Heart left ventricle (tissue), 16 donors: ENCODE results near the gene GAK. TPM values are rescaled to one million over a fixed set of nuclear protein-coding genes. Genes with fewer than 3 reads are reported as not detected.
A peak's percentile ranks its signal among the peaks of the same experiment; 100 is the strongest.

Experiments
- ATAC-seq, 4 donors: fragments of 200-7000 bp; cut with Tn5 transposase; one replicate each; pipeline ENCODE4 v1.9.1; 2020 to 2022; ENCODE audit warnings: moderate library complexity in 4 of 4, mild to moderate bottlenecking in 3 of 4, moderate number of reproducible peaks in 1 of 4
- DNase-seq, 5 donors: peaks; one replicate each; pipeline ENCODE4 v3.0.0-alpha.2; 2020
- H3K27ac ChIP-seq, 12 donors: fragments of 200-600 bp; sonication (generic) in 4 of 12; one replicate each; pipeline versions ENCODE4 v1.5.0 to v1.8.0; 2016 to 2022; ENCODE audit warnings: mild to moderate bottlenecking in 2 of 12
- H3K27me3 ChIP-seq, 9 donors: fragments of 200-600 bp; sonication (generic) in 2 of 9; one replicate each; pipeline versions ENCODE4 v1.5.1 to v1.8.0; 2016 to 2022; ENCODE audit warnings: mild to moderate bottlenecking in 3 of 9
- H3K36me3 ChIP-seq, 9 donors: fragments of 200-600 bp; sonication (generic) in 2 of 9; one replicate each; pipeline versions ENCODE4 v1.5.0 to v1.8.0; 2018 to 2022; ENCODE audit warnings: mild to moderate bottlenecking in 2 of 9
- H3K4me1 ChIP-seq, 12 donors: fragments of 200-600 bp; sonication (generic) in 4 of 12; one replicate each; pipeline versions ENCODE4 v1.5.0 to v1.8.0; 2016 to 2022; ENCODE audit warnings: mild to moderate bottlenecking in 3 of 12
- H3K4me3 ChIP-seq, 12 donors: fragments of 200-600 bp; sonication (generic) in 4 of 12; one replicate each; pipeline versions ENCODE4 v1.5.0 to v1.8.0; 2017 to 2022; ENCODE audit warnings: mild to moderate bottlenecking in 9 of 12, moderate library complexity in 4 of 12
- H3K9me3 ChIP-seq, 12 donors: fragments of 200-600 bp; sonication (generic) in 4 of 12; one replicate each; pipeline versions ENCODE4 v1.5.0 to v1.8.0; 2016 to 2022; ENCODE audit warnings: mild to moderate bottlenecking in 1 of 12
- POLR2A ChIP-seq, 2 donors: fragments of 450-650 bp; IDR thresholded peaks; one replicate each; pipeline ENCODE4 v1.6.1; 2017; ENCODE audit warnings: antibody characterized with exemption in 2 of 2, mild to moderate bottlenecking in 2 of 2, moderate library complexity in 2 of 2
- WGBS, 4 donors: extraction: QIAGEN DNeasy Blood & Tissue Kit in 2 of 4; methylation state at CpG; one replicate each; pipeline versions ENCODE4 v1.1.5 to v1.1.7; 2013 to 2018; 5-methylcytosine and 5-hydroxymethylcytosine counted together
- intact Hi-C, 10 donors: fragments of 100-400 bp; cut with DNase I; formaldehyde crosslinking; loops; one replicate each; pipeline versions ENCODE4 v1.11.1 to v1.14.2; 2022
- polyA plus RNA-seq, 2 donors: library from polyadenylated mRNA; stranded (reverse); fragments of 200-250 nt; gene quantifications; one replicate each; pipeline ENCODE4 v1.2.3, GENCODE V29; 2013
- total RNA-seq, 9 donors: library from RNA; depleted of rRNA in 2 of 9; stranded (reverse); fragments of >200 nt in 2 of 9; fragmentation: NEBNext Ultra II Directional in 3 of 9; extraction: Animal tissue kit (Norgen Biotek cat#: 25700) in 3 of 9; gene quantifications; one replicate each; pipeline versions ENCODE4 v1.1.0 to v1.2.4, GENCODE V29; 2016 to 2023
- TF ChIP-seq, protein P1 (sequence below), 12 donors: fragments of 200-600 bp; sonication (generic) in 4 of 12; IDR thresholded peaks; one replicate each; pipeline versions ENCODE4 v1.5.0 to v1.8.0; 2018 to 2022; ENCODE audit warnings: antibody characterized with exemption in 12 of 12, mild to moderate bottlenecking in 5 of 12
- donor health status: ischemic (EF 13 %, LVEDD 7.1; RV severe dilation, severe dysfunction).
- donor health status: healthy with polysubstance abuse.
- donor health status: DM: no; HTN: yes; CAD: no.
- donor health status: DM: no; HTN: no; CAD: no.
- donor health status: ischemic (EF 25% LVEDD 6.9; RV normal size, moderate dysfunction).
- donor health status: ischemic (EF 25% LVEDD 5.7; RV mildly dilated, moderate dysfunction).
- donor health status: healthy.
- donor health status: DM: yes; HTN: yes; CAD: no.
- donor health status: ischemic (EF 35%, LVEDD 5.7; RV mildly dilated, moderate dysfunction).
- donor health status: nonischemic (EF 11% LVEDD 7.7; RV severe dilation, severe dysfunction).
- donor health status: DM: yes; HTN: yes; CAD: no.
- donor health status: PGD.
- donor health status: ischemic (EF 29% LVEDD 5.4; RV normal size, mild dysfunction).
- donor health status: nonischemic (EF 23%, LVEDD 6.1; RV moderate dilation, normal function).

The GAK gene
- total and polyA plus RNA-seq, 11 donors = 22.8 to 55.1 (median 33.8) TPM

DNA sequence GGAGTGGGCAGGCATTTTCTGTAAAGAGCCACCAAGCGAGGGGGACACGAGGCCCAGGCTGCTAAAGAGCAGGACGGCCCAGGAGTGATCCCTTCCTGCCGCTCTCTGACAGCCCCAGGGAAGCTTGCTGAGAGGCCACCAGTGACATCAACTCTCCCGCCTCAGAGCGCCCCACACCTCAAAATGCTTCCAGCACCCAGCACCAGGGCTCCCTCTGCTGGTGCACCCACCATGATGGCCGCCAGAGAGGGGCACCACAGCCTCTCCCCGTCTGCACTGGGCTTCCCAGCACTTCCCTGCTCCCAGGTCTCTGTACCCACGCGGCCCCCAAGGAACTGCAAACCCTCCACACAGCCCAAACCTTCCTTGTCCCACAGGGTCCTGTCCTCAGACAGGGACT lies 40.4 kb downstream of the GAK start:
- Histone ChIP-seq H3K27ac (no peak overlapping the region), H3K4me3 (no peak overlapping the region), H3K27me3 (no peaks in the 10 kb centered on the region), H3K36me3 (peaks cover 0 to 87% (median 60%) of the 10 kb centered on the region in 9 donors), H3K4me1 (no peaks in the 10 kb centered on the region), H3K9me3 (no peaks in the 10 kb centered on the region)
- intact Hi-C loops = no loop called here
- TF ChIP-seq, protein P1, sequence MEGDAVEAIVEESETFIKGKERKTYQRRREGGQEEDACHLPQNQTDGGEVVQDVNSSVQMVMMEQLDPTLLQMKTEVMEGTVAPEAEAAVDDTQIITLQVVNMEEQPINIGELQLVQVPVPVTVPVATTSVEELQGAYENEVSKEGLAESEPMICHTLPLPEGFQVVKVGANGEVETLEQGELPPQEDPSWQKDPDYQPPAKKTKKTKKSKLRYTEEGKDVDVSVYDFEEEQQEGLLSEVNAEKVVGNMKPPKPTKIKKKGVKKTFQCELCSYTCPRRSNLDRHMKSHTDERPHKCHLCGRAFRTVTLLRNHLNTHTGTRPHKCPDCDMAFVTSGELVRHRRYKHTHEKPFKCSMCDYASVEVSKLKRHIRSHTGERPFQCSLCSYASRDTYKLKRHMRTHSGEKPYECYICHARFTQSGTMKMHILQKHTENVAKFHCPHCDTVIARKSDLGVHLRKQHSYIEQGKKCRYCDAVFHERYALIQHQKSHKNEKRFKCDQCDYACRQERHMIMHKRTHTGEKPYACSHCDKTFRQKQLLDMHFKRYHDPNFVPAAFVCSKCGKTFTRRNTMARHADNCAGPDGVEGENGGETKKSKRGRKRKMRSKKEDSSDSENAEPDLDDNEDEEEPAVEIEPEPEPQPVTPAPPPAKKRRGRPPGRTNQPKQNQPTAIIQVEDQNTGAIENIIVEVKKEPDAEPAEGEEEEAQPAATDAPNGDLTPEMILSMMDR (IDR thresholded peaks at IDR 0.05) = peak in 1 of 12 donors; percentile 9
- TF ChIP-seq POLR2A (IDR thresholded peaks at IDR 0.05) = no peak
- WGBS, 4 donors = 87 to 93% (median 91%) methylated on average over 8 to 10 of the region's 10 CpGs
- ATAC-seq = no peak
- DNase-seq = no peak

DNA sequence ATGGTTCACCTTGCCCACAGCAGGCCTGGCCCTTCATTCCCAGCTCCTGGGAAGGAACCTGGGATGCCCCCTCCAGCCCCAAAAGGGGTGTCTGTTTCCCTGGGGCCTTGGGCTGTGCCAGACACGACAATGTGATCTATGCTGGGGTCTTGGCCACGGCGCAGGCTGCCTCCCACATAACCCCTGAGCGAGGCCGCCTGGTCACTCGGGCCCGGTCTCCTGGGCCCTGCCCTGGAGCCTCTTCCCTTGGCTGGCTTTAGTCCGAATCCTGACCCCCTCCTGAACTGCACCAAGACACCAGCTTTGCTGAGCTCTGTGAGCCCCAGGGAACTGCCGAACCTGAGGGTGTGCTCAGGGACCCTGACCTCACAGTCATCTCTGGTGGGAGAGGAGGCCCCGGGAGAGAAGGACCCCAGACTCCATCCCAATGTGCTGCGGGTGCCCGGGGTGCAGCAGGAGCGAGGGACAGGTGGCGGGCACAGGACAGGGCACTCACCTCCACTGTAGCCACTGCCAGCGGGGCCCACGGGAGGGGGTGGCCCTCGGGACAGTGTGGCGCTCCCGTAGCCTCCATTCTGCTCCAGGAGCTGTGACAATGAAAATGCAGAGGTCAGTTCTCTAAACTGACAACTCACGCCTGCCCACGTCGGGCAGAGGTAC lies 42.0 kb downstream of the GAK start:
- H3K27me3 ChIP-seq = no peaks in the 10 kb centered on the region
- no peak for TF ChIP-seq POLR2A (IDR thresholded peaks at IDR 0.05)
- TF ChIP-seq, protein P1 (IDR thresholded peaks at IDR 0.05) = no peak
- no peak overlapping the region for H3K27ac ChIP-seq
- ATAC-seq (no peak), DNase-seq (no peak)
- intact Hi-C loops = no loop called here
- H3K9me3 ChIP-seq = no peaks in the 10 kb centered on the region
- H3K36me3 ChIP-seq = peaks cover 0 to 77% (median 50%) of the 10 kb centered on the region in 9 donors
- H3K4me1 ChIP-seq = no peaks in the 10 kb centered on the region
- no peak overlapping the region for H3K4me3 ChIP-seq
- WGBS, 4 donors = 95 to 100% (median 96%) methylated on average over 3 to 22 of the region's 22 CpGs

DNA sequence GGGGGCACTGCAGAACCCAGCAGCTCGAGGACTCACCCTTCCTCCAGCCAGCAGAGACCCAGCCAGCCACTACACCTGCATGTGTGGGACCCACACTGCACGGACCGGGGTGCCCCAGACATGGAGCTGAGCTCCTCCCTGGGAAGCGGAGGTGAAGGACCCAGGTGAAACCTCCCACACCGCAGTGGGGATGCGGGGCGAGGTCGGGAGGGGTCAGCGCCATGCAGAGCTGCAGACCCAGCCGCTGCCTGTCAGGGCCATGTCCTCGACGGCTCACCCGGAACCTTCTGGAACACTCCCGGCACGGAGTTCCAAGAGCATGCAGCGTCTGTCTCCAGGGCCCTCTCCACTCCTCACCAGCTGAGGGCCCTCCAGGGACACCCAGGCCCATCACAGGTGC lies 42.6 kb downstream of the GAK start:
- intact Hi-C loops = no loop called here
- H3K4me1 ChIP-seq = no peaks in the 10 kb centered on the region

GRCh38 chr4:888029-888428 lies 44.1 kb downstream of the GAK start:
- Histone ChIP-seq H3K27ac (no peak overlapping the region), H3K4me3 (no peak overlapping the region), H3K27me3 (no peaks in the 10 kb centered on the region), H3K36me3 (peaks cover 0 to 79% (median 43%) of the 10 kb centered on the region in 9 donors), H3K4me1 (no peaks in the 10 kb centered on the region), H3K9me3 (no peaks in the 10 kb centered on the region)
- ATAC-seq = no peak
- TF ChIP-seq, protein P1 (IDR thresholded peaks at IDR 0.05) = no peak
- TF ChIP-seq POLR2A (IDR thresholded peaks at IDR 0.05) = no peak
- intact Hi-C loops = no loop called here
- WGBS, 4 donors = 80 to 90% (median 84%) methylated on average over 14 to 23 of the region's 23 CpGs
- no peak for DNase-seq

More for the DNA sequence above, 42.6 kb downstream of the GAK start:
- TF ChIP-seq POLR2A (IDR thresholded peaks at IDR 0.05) = no peak
- TF ChIP-seq, protein P1 (IDR thresholded peaks at IDR 0.05) = no peak
- 91 to 97% (median 96%) methylated on average over 11 to 16 of the region's 16 CpGs for WGBS, 4 donors
- H3K4me3 ChIP-seq = no peak overlapping the region
- H3K9me3 ChIP-seq = no peaks in the 10 kb centered on the region
- no peak overlapping the region for H3K27ac ChIP-seq
- no peak for DNase-seq
- no peak for ATAC-seq
- peaks cover 0 to 75% (median 47%) of the 10 kb centered on the region in 9 donors for H3K36me3 ChIP-seq
- H3K27me3 ChIP-seq = no peaks in the 10 kb centered on the region
